Measurements from ENCODE around the gene INTS15.

Gene INTS15

DNA sequence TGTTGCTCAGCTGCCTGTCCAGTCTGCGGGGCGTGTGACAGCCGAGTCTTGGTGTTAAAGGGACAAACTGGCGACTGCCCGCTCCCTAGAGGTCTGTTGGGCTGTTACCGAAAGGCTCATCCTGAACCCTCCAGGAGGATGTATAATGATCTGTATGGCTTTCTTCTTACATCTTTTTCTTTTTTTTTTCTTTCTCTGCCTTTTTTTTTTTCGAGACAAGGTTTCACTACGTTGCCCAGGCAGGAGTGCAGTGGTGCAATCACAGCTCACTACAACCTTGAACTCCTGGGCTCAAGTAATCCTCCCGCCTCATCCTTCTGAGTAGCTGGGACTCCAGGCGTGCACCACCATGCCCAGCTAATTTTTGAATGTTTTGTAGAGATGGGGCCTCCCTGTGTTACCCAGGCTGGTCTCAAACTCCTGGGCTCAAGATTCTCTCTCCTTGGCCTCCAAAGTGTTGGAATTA is 857 bp downstream of the INTS15 start:
- ATAC-seq: no peak
- Mint-ChIP-seq H3K27me3 (no peaks in the 10 kb centered on the region), H3K4me1 (peaks cover 14% of the 10 kb centered on the region), H3K36me3 (ENCODE audit: low read depth) (peaks cover 36% of the 10 kb centered on the region), H3K9me3 (no peaks in the 10 kb centered on the region), H3K27ac (peak overlapping the region; percentile 91), H3K4me3 (peak overlapping the region; percentile 93)
- no peak for DNase-seq

DNA sequence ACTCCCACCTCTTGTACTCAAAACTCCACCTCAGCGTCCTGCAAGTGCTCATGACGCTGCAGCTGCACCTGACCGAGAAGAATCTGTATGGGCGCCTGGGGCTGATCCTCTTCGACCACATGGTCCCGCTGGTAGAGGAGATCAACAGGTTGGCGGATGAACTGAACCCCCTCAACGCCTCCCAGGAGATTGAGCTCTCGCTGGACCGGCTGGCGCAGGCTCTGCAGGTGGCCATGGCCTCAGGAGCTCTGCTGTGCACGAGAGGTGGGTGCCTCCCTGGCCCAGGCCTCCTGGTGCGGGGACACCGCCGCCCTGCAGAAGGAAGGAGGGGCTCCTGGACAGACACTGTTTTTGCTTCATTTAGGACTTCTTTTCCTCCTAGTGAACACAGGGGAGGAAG is 10.3 kb downstream of the INTS15 start:
- Mint-ChIP-seq H3K4me3 (no peak overlapping the region), H3K4me1 (peaks cover 2% of the 10 kb centered on the region), H3K9me3 (no peaks in the 10 kb centered on the region), H3K27me3 (no peaks in the 10 kb centered on the region), H3K36me3 (ENCODE audit: low read depth) (peaks cover 37% of the 10 kb centered on the region), H3K27ac (no peak overlapping the region)
- no peak for ATAC-seq
- DNase-seq: no peak

DNA sequence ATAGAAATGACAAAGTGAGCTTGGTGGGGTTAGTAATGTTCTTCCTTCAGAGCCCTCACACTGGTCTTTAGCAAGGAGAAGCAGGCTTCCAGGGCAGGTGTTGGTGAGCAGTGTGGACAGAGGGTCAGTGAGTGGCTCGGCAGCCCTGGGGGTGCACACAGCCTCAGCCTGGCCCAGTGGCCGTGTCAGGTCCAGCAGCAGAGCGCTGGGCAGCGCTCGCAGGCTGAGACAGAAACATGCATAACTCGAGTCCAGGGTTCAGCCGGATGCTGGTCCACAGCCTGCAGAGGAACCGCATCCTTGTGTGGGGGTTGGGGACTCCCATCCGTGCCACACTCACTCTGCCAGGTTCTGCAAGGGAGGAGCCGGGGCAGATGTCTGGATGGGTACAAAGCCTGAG is 14.6 kb downstream of the INTS15 start:
- Mint-ChIP-seq H3K27me3 (no peaks in the 10 kb centered on the region), H3K9me3 (no peaks in the 10 kb centered on the region), H3K4me3 (no peak overlapping the region), H3K4me1 (peaks cover 2% of the 10 kb centered on the region), H3K27ac (no peak overlapping the region), H3K36me3 (ENCODE audit: low read depth) (peaks cover 24% of the 10 kb centered on the region)
- ATAC-seq (no peak), DNase-seq (no peak)

DNA sequence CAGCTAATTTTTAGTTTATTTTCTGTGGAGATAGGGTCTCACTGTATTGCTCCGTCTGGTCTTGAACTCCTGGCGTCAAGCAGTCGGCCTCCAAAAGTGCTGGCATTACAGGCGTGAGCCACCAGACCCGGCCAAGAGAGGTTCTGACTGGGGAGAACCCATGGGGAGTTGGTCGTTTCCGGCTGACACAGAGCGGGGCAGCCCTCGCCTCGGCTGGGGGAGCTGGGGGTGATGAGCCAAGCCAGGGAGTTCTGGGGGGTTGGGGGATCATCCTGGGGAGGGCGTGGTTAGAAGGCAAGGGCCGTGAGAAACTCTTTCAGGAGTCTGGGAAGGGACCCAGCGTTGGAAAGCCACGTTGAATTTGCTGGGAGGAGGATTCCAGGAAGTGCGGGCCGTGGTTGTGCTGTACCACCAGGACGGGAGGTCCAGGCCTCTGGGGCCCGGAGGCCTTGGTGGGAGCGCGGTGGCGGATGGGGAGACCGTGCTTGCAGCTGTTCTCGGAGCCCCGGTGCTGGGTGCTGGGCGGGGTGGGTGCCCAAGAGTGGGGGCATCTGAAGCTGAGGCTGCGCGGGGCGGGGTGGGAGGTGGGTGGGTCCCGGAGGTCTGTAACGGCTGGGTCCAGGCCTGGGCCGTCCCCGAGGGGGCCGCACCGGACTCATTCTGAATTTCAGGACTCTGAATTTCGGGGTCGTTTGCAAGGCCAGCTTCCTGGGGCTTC is 17.2 kb downstream of the INTS15 start:
- DNase-seq (no peak), ATAC-seq (no peak)
- Mint-ChIP-seq H3K27me3 (no peaks in the 10 kb centered on the region), H3K9me3 (no peaks in the 10 kb centered on the region), H3K36me3 (ENCODE audit: low read depth) (peaks cover 20% of the 10 kb centered on the region), H3K4me1 (peaks cover 2% of the 10 kb centered on the region), H3K27ac (no peak overlapping the region), H3K4me3 (no peak overlapping the region)

DNA sequence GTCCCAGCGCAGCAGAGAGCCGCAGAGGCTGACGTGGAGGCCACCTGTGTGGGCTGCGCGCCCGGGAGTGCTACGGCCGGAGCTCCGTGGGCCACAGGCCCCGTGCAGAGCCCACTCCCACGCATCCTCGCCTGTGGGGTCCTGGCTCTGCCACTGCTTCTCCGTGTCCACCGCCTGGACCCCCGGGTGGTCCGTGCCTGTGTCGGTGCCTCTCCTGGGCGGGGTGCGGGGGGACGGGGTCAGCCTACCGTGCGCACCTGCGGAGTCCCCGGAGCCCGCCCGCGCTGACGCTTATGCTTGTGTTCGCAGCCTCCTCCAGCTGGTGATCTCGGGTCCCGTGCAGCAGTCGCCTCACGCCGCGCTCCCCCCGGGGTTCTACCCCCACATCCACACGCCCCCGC is 17.8 kb downstream of the INTS15 start:
- no peak overlapping the region for H3K27ac Mint-ChIP-seq
- no peaks in the 10 kb centered on the region for H3K4me1 Mint-ChIP-seq
- H3K4me3 Mint-ChIP-seq: no peak overlapping the region
- ATAC-seq (no peak), DNase-seq (no peak)
- no peaks in the 10 kb centered on the region for H3K27me3 Mint-ChIP-seq
- H3K36me3 Mint-ChIP-seq (ENCODE audit: low read depth): peaks cover 14% of the 10 kb centered on the region
- no peaks in the 10 kb centered on the region for H3K9me3 Mint-ChIP-seq

DNA sequence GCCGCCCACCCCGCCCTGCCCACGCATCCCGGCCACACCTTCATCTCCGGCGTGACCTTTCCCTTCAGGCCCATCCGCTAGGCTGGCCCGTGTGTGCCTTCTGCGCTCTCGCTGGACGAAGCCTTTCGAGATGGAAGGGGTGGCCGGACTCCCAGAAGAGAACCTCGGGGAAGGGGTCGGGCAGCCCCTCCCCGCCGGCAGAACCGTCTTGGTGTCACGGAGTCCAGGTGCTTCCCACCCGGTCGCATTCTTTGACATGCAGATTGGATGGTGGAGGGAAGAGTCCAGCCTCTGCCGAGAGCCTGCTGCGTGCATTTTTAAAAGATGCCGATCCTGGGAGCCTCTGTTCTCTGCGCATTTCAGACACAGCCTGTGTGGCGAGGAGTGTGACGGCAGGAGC is 18.3 kb downstream of the INTS15 start:
- no peaks in the 10 kb centered on the region for H3K4me1 Mint-ChIP-seq
- no peaks in the 10 kb centered on the region for H3K9me3 Mint-ChIP-seq
- DNase-seq (no peak), ATAC-seq (no peak)
- no peak overlapping the region for H3K4me3 Mint-ChIP-seq
- H3K27me3 Mint-ChIP-seq: no peaks in the 10 kb centered on the region
- no peak overlapping the region for H3K27ac Mint-ChIP-seq
- peaks cover 12% of the 10 kb centered on the region for H3K36me3 Mint-ChIP-seq (ENCODE audit: low read depth)

DNA sequence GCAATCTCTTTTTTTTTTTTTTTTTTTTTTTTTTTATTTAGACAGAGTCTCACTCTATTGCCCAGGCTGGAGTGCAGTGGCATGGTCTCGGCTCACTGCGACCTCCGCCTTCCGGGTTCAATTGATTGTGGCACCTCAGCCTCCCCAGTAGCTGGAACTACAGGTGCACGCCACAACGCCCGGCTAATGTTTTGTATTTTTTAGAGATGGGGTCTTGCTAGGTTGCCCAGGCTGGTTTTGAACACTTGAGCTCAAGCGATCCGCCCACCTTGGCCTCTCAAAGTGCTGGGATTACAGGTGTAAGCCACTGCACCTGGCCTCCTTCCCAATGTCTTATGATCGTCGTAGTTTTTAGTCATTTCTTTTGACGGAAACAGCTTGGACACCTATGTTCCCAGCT is 19.0 kb downstream of the INTS15 start:
- H3K27ac Mint-ChIP-seq: no peak overlapping the region
- no peaks in the 10 kb centered on the region for H3K4me1 Mint-ChIP-seq
- peaks cover 9% of the 10 kb centered on the region for H3K36me3 Mint-ChIP-seq (ENCODE audit: low read depth)

DNA sequence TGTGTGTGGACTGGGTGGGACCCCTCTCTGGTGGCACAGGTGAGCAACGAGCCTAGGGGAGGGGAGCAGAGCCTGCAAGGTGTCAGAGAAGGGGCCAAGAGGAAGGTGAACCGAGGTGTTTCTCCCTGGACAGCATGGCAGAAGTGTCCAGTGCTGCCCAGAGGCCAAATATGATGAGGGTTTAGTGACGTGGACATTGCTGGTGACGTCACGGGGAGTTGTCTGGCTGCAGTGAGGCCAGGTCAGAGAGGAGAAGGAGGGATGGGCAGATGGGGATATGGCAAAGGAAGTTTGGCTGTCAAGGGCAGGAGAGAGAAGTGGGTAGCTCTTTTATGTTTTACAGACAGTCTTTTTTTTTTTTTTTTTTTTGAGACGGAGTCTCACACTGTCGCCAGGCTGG is 23.0 kb downstream of the INTS15 start:
- Mint-ChIP-seq H3K9me3 (no peaks in the 10 kb centered on the region), H3K4me1 (peaks cover 8% of the 10 kb centered on the region), H3K27me3 (peaks cover 3% of the 10 kb centered on the region), H3K27ac (no peak overlapping the region), H3K4me3 (no peak overlapping the region), H3K36me3 (ENCODE audit: low read depth) (peaks cover 2% of the 10 kb centered on the region)
- no peak for DNase-seq
- no peak for ATAC-seq

More for the DNA sequence above, 19.0 kb downstream of the INTS15 start:
- ATAC-seq (no peak), DNase-seq (no peak)
- Mint-ChIP-seq H3K27me3 (no peaks in the 10 kb centered on the region), H3K4me3 (no peak overlapping the region), H3K9me3 (no peaks in the 10 kb centered on the region)

DNA sequence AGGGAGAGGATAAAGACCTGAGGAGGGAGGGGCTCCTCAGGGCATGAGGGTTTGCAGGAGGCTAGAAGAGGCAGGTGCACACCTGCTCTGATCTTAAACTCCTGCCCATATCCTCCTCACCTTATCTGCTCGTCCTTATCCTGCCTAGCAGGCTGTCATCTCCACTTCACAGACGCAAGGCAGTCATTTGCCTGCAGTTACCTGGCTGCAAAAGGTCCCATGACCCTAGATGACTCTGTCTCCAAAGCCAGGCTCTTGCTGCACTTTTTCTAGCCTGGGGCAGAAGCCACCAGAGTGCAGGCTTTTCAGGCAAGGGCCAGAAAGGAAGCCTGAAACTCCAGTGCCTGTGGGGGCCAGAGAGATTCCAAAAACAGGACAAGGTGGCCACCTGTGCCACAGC is 23.9 kb downstream of the INTS15 start:
- H3K36me3 Mint-ChIP-seq (ENCODE audit: low read depth): peaks cover 2% of the 10 kb centered on the region
- H3K27me3 Mint-ChIP-seq: peaks cover 3% of the 10 kb centered on the region
- no peaks in the 10 kb centered on the region for H3K9me3 Mint-ChIP-seq
- H3K27ac Mint-ChIP-seq: no peak overlapping the region
- peaks cover 11% of the 10 kb centered on the region for H3K4me1 Mint-ChIP-seq
- H3K4me3 Mint-ChIP-seq: no peak overlapping the region
- no peak for DNase-seq
- ATAC-seq: no peak

DNA sequence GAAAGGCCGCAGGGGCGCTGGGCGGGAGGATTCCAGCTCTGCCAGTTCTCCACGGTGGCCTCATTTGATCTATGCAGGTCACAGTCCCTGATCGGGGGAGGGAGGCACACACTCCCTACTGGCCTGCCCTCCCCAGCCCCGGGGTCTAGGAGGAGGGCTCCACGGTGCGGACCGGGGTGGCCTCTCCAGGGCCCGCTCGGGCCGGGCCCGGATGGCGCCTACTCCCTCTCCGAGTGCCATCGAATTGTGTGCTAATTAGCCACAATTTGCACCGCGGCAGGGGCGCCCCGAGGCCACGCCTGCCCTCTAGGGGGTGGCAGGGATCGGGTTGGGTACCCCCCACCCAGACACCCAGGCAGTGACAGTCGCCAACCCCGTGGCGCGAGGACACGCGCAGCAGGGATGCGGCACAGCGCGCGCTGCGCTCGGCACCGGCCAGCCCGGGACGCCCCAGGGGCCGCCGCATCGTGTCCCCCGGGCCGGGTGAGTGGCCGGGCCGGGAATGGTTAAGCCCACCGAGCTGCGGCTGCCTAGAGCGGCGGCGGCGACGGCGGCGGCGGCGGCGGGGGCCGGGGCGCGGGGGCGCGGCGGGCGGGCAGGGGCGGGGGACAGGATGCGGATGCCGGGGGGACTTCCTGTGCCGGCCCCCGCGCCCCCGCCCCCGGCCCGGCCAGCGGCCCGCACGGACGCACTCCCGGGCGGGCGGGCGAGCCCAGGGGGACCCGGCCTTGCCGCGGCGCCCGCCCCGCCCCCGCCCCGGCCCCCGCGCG is 25.3 kb downstream of the INTS15 start, which contains the start of gene ZNF853:
TSS of gene ZNF853 (plus strand) at position 658 of the 770 bp plus-strand sequence. CDS start 565 bp downstream, outside the sequence.
- H3K4me3 Mint-ChIP-seq: peak within 1 kb of the TSS; percentile 79
- ATAC-seq (peak; percentile 44), DNase-seq (no peak)
- no peaks in the 10 kb centered on the region for H3K36me3 Mint-ChIP-seq (ENCODE audit: low read depth)
- H3K4me1 Mint-ChIP-seq: peaks cover 25% of the 10 kb centered on the region
- peaks cover 3% of the 10 kb centered on the region for H3K27me3 Mint-ChIP-seq
- H3K27ac Mint-ChIP-seq: peak within 1 kb of the TSS; percentile 60
- no peaks in the 10 kb centered on the region for H3K9me3 Mint-ChIP-seq

DNA sequence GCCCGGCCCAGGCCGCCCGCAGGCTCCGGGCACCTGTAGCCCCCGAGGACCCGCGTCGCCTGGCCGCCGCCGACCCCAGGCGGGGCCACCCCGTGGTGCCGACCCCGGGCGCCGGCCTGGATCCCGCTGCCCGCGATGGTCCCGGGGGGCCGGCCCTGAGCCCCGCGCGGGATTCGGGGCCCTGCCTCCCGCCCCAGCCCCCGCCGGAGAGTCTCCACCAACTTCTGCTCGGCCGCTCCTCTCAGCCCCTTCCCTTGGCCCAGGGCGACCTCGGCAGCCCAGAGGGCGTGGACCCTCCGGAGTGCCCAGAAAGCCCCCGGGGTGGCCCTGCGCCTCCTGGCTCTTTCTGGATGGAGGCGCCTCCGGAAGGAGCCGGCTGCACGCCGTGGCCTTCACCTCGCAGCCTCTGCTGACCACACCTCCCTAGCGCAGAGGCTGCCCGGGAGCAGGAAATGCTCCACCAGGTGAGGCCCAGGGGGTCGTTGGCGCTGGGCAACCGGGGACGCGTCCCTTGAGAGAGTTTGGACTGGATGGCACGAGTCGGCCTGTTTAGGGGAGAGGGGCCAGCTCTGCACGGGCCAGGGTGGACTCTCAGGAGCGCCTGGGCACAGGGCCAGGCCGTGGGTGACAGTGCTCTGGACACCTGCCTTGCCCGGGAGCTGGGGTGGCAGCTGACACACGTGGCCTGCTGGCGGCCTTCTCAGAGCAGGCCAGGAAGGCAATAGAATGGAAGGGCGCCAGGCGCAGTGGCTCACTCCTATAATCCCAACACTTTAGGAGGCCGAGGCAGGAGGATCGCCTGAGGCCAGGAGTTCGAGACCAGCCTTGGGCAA is 26.1 kb downstream of the INTS15 start:
- Mint-ChIP-seq H3K27me3 (peaks cover 3% of the 10 kb centered on the region), H3K9me3 (no peaks in the 10 kb centered on the region), H3K27ac (no peak overlapping the region), H3K4me3 (peak overlapping the region; percentile 8), H3K36me3 (ENCODE audit: low read depth) (no peaks in the 10 kb centered on the region), H3K4me1 (peaks cover 31% of the 10 kb centered on the region)
- ATAC-seq (no peak), DNase-seq (no peak)

DNA sequence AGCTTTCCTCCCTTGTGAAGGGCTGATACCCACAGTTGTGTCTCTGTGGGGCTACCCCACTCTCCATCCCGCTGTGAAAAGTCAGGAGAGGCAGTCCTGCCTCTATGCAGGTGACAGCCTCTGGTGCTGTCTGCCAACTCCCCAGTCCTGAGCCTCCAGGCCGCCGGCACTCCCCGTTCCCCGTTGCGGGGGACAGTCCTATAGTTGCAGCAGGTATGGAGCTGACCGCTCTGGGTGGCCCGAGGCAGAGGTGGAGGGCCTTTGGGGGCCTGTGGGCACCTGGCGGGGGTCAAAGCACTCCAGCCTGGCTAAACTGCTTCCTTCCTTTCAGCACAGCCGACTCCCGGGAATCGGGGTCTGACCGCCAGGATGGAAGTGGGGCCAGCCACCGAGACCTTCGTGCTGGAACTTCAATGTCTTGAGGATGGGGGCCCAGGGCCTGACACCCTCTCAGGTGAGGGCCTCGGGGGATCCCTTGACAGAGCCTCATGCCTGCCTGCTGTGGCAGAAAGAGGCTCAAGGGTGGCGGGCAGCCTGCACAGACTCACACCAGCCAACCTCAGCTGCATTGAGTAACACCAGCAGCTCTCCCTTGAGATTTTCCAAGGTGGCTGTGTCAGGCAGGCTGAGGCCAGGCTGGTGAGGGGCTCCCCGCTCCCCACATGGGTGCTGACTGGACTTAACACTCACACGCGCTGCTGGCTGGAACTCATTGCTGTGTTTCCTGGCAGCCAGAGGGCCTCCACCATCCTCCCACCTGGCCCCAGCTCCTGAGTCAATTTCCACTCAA is 27.2 kb downstream of the INTS15 start:
- ATAC-seq: no peak
- Mint-ChIP-seq H3K4me3 (peak overlapping the region; percentile 60), H3K27ac (no peak overlapping the region), H3K4me1 (peaks cover 40% of the 10 kb centered on the region), H3K9me3 (no peaks in the 10 kb centered on the region), H3K36me3 (ENCODE audit: low read depth) (peaks cover 7% of the 10 kb centered on the region), H3K27me3 (peaks cover 3% of the 10 kb centered on the region)
- DNase-seq: no peak

DNA sequence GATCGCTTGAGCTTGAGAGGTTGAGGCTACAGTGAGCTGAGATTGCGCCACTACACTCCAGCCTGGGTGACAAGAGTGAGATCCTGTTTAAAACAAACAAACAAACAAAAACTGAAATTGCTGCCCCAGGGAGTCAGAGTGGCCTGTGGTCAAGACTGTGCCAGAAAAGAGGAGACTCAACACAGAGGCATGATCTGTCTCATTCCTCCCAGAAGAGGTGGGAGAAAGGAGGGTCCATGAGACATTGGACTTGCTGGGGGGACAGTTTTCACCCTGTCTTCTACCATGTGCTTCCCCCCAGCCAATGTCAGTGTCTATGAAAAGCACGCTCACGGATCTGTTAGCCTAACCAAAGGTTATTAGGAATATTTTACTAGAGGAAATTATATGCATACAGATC is 28.8 kb downstream of the INTS15 start:
- H3K9me3 Mint-ChIP-seq: no peaks in the 10 kb centered on the region
- H3K27me3 Mint-ChIP-seq: peaks cover 3% of the 10 kb centered on the region
- H3K4me1 Mint-ChIP-seq: peaks cover 47% of the 10 kb centered on the region
- ATAC-seq (no peak), DNase-seq (no peak)
- no peak overlapping the region for H3K27ac Mint-ChIP-seq
- peaks cover 7% of the 10 kb centered on the region for H3K36me3 Mint-ChIP-seq (ENCODE audit: low read depth)
- H3K4me3 Mint-ChIP-seq: no peak overlapping the region

DNA sequence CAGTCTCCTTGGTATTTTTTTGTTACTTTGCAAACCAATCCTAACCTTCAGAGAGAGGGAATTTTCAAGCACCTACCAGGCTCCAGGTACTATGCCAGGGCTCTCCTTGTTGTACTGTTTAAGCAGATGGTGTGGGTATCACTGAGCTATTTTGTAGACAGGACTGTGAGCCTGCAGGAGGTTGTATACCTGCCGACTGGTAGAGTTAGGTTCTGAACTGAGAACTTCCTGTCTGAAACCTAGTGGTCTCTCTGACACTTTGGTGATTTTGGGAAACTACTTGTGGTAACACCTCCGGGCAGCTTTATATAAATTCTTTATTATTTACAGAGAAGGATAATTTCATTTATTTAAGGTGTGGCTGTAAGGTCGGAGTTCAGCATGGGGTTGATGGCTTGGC is 30.1 kb downstream of the INTS15 start:
- H3K36me3 Mint-ChIP-seq (ENCODE audit: low read depth): peaks cover 7% of the 10 kb centered on the region
- no peak overlapping the region for H3K27ac Mint-ChIP-seq
- no peak overlapping the region for H3K4me3 Mint-ChIP-seq
- no peaks in the 10 kb centered on the region for H3K9me3 Mint-ChIP-seq
- no peak for ATAC-seq
- DNase-seq: no peak
- H3K27me3 Mint-ChIP-seq: no peaks in the 10 kb centered on the region
- H3K4me1 Mint-ChIP-seq: peaks cover 52% of the 10 kb centered on the region
